Left hindlimb (tissue), 1 donor: Measurements from ENCODE around the gene DCLRE1C.
A peak's percentile ranks its signal among the peaks of the same experiment; 100 is the strongest.
"Not testable (repeated sequence)": the region's sequence is repeated elsewhere in the genome, so short reads cannot be mapped to it uniquely, and the experiment has no call there.

Source experiments
- DNase-seq: peaks from one replicate; pipeline ENCODE4 v3.0.0-alpha.2; 2018

Gene DCLRE1C

DNA sequence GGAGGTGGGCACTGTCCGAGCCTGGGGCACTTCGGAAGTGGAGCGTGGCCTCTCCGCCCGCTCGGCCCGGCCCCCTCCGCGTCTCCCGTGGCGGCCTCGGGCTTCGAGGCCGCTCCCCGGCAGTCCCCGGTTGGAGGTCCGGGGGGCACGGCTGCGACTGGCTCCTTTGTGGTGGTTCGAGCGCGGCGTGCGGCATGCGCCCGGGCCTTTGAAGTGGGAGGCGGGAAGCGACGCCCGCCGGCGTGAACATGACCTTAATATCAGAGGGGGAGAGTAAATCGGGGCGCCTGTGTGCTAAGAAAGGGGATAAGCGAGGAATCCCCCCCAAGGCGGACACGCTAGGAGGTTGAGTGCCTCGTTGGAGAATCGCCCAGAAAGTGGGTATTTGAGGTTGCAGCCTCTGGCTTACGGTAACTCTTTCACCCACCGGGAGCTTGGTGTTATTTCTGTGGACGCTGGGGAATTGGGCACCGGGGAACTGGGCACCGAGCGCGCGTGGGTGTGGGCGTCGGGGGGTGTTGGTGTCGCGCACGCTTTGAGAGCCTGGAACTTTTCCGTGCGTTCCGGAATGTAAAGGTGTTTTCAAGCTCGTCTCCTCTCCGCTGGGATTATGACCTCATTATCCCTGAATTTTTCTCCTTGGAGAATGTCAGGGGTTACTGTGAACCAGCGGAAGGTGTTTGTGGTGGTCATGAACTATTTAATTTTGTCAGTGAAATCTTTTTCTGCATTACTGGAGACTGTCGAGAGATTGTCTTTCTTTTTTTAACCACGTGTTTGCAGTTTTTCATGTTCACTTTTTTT lies 74.6 kb downstream of the DCLRE1C start:
- DNase-seq: peak; percentile 53

DNA sequence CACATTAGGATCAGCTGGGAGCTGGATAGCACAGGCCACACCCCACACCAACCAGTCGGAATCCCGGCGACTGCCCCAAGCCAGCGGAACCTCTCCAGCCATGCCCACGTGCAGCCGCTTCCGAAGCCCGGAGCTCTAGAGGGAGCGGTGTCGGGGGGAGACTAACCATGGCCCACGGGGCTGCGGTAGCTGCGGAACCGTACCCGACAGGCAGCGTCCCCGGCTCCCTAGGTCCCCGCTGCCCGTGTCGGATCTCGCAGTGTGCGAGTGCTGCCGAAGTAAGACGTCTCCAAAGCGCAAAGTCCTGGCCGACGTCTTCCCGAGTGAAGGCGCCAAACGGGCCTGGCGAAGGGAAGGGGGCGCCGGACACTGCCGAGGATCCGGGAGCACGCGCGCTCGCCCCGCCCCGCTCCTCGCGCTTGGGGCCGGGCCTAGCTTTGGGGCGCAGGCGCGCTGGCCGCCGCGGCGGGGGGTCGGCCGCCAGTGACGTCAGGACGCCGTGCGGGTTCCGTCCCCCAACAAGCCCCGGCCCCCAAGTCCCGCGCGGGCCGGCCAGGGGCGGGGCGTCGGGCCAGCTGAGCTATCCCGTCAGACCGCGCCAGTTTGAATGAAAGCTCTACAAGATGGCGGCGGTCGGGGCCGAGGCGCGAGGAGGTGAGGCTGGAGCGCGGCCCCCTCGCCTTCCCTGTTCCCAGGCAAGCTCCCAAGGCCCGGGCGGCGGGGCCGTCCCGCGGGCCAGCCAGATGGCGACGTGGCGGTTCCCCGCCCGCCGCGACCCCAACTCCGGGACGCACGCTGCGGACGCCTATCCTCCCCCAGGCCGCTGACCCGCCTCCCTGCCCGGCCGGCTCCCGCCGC lies 75.4 kb downstream of the DCLRE1C start, which contains the start of gene SUV39H2:
TSS of gene SUV39H2 (plus strand) at position 601 of the 858 bp plus-strand sequence. CDS start at position 624, 23 bp downstream.
- DNase-seq: peak; percentile 98

DNA sequence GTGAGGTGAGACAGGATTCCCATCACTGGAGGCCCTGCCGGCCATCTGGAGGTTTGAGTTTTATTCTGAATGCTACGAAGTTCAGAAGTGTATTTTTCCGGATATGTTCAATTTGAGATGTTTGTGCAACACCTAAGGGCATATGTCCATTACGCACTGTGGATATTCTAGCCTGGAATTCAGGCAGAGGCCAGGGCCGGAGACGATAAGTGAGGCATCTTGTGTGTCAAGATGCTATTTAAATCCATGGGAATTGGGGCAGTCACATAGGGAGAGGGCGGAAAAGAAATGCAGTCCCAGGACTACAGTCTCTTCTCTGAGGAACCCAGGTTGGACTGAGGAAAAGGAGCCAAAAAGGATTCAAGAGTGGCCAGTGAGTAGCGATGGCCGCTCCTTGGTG lies 77.1 kb downstream of the DCLRE1C start:
- no peak for DNase-seq

DNA sequence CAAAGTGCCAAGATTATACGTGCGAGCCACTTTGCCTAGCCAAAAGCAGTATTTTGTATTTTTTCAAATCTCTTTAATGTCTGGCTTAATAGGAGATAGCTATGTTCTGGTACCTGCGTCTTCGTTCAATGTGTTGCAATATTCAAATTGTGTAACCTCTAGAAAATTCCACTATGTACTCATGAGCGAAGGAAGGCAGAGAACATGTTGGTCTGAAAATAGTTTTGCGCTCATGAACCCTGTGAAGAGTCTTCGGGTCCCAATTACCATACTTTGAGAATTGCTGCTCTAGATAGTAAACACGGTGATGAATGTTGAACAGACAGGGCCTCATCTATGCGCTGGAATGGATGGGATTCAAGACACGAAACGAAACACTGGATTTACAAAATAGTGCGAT lies 78.0 kb downstream of the DCLRE1C start:
- no peak for DNase-seq

DNA sequence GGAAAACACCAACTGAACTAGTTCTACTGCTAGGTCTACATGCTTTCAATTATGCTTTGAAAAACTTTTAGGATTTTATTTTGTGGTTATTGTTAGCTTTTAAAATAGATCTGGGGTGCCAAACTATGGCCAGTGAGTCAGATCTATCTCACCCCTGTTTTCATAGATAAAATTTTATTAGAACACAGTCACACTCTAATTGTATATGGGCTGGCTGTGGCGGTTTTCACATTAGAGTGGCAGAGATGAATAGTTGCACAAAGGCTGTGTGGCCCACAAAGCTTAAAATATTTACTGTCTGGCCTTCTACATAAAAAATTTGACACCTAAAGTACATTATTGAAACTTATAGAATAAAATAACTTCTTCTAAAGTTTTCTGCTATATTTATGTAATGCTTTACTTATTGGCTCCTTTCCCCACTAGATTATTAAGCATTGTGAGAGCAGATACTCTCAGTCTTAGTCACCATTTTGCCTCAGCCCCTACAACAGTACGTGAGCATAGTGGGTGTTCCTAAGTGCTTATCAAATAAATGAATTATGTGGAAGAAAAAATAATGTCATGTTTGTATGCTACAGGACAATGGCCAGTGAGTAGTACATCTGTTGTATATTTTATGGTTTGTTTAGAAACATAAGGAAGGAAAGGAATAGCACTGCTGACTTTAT lies 80.7 kb downstream of the DCLRE1C start:
- no peak for DNase-seq

DNA sequence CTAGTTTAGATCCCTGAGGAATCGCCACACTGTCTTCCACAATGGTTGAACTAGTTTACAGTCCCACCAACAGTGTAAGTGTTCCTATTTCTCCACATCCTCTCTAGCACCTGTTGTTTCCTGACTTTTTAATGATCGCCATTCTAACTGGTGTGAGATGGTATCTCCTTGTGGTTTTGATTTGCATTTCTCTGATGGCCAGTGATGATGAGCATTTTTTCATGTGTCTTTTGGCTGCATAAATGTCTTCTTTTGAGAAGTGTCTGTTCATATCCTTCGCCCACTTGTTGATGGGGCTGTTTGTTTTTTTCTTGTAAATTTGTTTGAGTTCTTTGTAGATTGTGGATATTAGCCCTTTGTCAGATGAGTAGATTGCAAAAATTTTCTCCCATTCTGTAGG lies 89.0 kb downstream of the DCLRE1C start:
- DNase-seq: not testable (repeated sequence)

DNA sequence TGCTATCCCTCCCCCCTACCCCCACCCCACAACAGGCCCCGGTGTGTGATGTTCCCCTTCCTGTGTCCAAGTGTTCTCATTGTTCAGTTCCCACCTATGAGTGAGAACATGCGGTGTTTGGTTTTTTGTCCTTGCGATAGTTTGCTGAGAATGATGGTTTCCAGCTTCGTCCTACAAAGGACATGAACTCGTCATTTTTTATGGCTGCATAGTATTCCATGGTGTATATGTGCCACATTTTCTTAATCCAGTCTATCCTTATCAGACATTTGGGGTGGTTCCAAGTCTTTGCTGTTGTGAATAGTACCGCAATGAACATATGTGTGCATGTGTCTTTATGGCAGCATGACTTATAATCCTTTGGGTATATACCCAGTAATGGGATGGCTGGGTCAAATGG lies 89.4 kb downstream of the DCLRE1C start:
- not testable (repeated sequence) for DNase-seq

DNA sequence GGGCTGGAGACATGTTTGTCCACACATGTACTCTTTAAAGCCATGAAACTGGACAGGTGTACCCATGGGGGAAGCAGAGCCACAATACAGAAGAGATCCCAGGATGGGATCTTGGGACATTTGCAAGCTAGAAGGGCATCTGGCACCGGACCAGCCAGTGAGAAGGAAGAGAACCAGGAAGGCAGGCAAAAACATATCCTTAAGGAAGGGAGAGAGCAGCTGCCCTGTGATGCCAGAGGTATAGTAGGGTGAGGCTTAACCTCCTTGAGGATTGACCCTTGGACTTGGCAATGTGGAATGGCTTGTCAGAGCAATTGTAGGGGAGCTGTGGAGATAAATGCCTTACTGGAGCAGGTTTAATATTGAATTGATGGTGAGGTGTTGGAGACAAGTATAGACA lies 93.1 kb downstream of the DCLRE1C start:
- no peak for DNase-seq

DNA sequence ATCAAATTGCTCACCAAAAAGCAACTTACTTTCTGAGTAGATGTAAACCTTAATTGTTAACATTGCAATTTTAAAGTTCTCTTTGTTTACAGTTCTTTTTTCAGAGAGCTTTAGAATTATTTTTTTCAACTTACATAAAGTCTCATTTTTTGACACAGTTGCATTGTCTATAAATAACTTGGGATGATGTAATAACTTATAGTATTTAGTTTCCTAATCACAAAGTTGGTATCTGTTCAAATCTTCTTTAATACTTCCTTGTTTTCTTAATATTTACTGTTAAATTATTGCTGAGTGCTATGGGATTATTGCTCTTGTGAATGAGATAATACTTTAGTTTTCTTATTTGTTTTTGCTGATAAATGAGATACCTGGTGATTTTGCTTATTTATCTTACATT lies 94.1 kb downstream of the DCLRE1C start:
- no peak for DNase-seq

DNA sequence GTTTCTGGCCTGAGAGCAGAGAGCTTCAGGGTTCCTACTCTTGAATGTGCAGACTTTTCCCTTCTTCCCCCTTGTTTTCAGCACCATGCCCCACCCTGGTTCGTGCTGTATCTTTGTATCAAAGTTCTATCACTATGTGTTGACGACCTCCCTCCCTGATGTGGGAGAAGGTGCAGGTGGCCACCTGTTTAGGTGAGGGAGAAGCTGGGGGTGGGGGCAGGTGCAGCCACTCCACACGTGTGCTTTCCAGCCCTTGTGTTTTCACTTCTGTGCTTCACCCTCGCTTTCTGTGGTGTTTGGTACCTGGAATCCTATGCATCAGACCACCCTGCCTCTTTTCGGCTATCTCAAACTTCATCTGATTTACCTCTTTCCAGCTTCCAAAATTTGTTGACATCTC lies 94.9 kb downstream of the DCLRE1C start:
- DNase-seq: no peak

DNA sequence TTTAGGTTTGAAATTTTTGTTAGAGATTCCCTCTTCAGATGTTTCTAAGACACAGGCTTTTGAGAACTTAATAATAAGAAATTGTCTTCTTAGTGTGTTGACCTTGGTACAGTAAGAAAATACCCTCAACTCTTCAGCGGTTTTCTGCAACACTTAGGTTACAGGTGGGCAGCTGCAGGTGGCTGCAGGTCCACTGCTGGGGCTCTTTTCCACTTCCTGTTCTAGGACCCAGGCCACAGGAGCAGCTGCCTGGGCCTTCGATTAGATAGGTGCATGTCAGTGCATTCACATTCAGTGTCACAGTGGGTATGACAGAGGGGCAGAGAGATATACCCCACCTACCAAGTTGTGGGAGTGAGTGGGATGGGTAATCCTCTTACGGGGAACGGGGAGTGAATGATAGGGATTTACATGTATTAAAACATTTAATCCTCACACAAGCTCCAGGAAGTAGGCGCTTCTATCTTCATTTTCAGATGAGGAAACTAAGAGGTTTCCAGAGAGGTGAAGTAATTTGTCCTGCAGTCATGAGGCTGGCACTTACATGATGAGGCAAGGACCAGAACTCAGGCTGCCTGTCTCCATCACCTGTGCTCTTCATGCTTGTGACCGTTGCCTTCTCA lies 95.4 kb downstream of the DCLRE1C start:
- no peak for DNase-seq

DNA sequence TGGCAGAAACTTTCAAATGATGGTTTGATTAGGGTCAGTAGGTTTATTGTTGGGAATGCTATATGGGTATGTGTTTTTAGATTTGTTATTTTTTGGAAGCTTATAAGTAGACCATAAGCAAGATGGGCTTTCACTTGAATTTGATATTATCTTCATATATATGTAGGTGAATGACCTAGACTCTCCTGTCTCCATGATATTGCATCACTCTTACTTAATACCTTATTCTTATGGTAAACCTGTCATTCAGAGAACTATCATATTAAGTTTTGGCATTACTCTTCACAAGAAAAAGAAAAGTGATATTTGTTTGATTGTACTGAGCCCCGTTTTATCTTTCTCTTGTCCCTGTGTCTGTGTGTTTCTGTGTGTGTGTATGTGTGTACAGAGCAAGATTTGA lies 98.4 kb downstream of the DCLRE1C start:
- DNase-seq: no peak

DNA sequence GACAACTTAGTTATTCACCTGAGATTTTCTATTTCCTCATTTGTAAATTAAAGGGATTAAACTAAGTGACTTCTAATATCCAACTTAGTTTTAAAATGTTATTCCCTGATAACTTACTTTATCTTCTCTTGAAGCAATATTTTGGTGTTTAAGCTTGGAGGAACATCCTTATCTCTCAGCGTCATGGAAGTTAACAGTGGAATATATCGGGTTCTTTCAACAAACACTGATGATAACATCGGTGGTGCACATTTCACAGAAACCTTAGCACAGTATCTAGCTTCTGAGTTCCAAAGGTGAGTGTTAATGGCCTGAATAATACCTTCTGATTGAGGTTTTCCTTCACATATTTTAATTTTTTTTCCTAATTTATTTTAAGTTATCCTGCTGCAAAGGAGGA lies 101.7 kb downstream of the DCLRE1C start:
- DNase-seq: no peak
